GM10266 (cell line): ENCODE data around the gene PILRA.

ENCODE experiments used
- DNase-seq: peaks from one replicate; pipeline ENCODE4 v3.0.0; 2012; ENCODE audit errors: extremely low spot score
- TF ChIP-seq, protein P1 (sequence below): IDR thresholded peaks from 2 replicates; pipeline ENCODE4 v1.5.1; 2012; ENCODE audit warnings: mild to moderate bottlenecking, low read depth; ENCODE audit not compliant: control insufficient read depth, insufficient read depth; ENCODE audit errors: missing control alignments

The PILRA gene

DNA sequence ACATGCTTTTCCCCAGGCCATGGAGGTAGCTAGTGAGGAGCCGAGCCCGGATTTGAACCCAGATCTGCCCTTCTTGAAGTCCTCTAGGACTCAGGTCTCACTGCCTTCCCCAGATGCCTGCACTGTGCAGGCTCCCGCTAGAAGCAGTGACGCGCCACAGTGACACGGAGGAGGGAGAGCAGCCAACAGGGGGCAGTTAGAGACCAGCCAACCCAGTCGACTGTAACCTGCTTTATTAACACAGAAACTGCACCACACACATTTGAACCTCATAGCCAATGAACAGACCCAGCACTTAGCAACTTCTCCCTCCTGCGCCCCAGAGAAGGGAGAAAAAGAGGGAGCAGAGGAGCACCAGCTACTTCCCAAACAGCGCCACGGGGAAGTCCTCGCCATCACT lies 27.4 kb downstream of the PILRA start:
- TF ChIP-seq, protein P1, sequence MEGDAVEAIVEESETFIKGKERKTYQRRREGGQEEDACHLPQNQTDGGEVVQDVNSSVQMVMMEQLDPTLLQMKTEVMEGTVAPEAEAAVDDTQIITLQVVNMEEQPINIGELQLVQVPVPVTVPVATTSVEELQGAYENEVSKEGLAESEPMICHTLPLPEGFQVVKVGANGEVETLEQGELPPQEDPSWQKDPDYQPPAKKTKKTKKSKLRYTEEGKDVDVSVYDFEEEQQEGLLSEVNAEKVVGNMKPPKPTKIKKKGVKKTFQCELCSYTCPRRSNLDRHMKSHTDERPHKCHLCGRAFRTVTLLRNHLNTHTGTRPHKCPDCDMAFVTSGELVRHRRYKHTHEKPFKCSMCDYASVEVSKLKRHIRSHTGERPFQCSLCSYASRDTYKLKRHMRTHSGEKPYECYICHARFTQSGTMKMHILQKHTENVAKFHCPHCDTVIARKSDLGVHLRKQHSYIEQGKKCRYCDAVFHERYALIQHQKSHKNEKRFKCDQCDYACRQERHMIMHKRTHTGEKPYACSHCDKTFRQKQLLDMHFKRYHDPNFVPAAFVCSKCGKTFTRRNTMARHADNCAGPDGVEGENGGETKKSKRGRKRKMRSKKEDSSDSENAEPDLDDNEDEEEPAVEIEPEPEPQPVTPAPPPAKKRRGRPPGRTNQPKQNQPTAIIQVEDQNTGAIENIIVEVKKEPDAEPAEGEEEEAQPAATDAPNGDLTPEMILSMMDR = no peak
- DNase-seq = no peak

DNA sequence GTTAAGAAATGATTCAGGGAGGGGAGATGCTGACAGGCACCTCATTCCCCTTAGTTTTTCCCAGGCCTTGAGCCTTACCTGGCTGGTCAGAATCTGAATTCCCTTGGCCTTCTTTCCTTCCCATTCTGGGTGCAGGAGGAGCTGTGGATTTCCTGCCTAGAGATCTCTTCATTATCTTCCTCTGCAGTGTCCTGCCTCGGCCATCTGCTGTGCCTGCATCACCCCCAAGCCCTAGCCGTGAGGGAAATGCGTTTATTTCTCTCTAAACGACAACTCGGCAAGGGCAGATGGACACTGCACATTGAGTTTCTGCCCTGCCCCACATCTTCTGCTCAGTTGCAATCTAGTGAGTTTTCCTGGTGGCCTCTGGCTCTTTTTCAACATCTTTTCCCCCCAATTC lies 28.5 kb downstream of the PILRA start:
- TF ChIP-seq, protein P1 = no peak

DNA sequence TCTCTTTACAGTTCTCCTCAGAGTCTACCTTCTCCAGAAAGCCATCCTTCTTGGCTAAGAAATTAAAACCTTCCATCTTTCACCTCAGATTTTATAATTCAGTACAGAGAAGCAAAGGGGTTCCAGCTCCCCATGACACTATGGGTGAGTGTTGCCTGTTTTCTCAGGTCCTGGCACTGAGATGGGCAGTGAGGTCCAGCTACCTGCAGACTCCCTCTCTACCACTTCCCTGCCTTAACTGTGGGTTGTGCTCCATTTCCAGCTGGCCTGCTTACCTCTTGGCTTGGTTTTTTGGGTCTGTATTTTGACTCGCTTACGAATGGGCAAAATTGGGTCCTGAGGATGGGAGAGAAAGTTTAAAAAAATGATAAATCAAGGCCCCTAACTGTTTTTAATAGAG lies 29.0 kb downstream of the PILRA start:
- TF ChIP-seq, protein P1 = no peak

More for the DNA sequence above, 28.5 kb downstream of the PILRA start:
- no peak for DNase-seq

DNA sequence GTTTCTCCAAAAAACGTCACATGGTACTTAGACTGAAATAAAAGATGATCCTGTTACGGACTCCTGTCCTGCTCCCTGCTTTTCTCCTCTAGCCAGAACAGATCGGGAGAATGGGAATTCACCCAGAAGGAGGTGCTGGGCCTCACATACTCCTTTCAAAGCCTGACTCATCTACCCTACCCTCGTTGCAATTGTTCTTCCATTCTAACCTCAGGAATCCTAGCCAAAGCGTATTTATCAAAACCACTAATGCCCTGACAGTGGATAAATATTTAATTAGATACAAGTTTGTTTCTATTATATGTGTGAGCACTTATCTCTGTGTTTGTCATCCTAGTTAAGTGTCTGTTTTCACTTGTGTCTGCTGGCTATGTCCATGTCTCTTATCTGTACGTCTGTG lies 33.5 kb downstream of the PILRA start:
- DNase-seq = no peak
- TF ChIP-seq, protein P1 = no peak

More for the DNA sequence above, 29.0 kb downstream of the PILRA start:
- no peak for DNase-seq

DNA sequence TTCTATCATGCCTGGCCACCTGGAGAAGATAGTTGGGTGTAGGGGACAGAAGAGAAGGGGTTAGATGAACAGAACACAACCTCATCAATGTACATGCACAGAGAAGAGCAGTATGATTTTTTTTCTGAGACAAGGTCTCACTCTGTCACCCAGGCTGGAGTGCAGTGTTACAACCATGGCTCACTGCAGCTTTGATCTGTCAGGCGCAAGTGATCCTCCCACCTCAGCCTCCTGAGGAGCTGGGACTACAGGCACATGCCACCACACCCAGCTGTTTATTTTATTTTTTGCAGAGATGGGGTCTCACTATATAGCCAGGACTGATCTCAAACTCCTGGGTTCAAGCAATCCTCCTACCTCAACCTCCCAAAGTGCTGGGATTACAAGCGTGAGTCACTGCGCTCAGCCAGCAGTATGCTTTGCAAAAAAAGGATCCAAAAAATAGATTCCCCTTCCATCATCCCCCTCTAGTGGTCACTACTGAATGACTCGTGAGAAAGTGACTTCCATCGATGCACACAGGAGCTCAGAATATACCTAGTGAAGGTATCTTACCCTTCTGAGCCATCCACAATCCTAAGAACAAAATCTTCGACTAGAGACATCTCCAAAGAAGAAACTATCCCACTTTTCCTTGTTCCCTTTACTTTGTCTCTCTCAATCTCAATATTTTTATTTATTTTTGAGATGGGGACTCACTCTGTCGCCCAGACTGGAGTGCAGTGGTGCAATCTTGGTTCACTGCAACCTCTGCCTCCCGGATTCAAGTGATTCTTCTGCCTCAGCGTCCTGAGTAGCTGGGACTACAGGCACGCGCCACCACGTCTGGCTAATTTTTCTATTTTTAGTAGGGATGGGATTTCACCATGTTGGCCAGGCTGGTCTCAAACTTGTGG lies 34.2 kb downstream of the PILRA start:
- TF ChIP-seq, protein P1 = peak; percentile 71
- DNase-seq = peak; percentile 59

DNA sequence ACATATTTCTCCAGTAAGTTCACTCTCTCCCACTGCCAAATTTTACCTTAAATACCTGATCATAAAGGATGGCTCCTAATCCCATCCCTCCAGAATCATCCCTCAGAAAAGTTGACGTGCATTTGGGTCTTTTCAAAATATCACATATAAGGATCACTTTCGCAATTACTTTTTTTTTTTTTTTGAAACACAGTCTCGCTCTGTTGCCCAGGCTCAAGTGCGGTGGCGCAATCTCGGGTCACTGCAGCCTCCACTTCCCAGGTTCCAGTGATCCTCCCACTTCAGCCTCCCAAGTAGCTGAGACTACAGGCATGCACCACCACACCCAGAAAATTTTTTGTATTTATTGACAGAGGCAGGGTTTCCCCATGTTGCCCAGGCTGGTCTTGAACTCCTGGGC lies 37.8 kb downstream of the PILRA start:
- DNase-seq = no peak
- TF ChIP-seq, protein P1 = no peak

DNA sequence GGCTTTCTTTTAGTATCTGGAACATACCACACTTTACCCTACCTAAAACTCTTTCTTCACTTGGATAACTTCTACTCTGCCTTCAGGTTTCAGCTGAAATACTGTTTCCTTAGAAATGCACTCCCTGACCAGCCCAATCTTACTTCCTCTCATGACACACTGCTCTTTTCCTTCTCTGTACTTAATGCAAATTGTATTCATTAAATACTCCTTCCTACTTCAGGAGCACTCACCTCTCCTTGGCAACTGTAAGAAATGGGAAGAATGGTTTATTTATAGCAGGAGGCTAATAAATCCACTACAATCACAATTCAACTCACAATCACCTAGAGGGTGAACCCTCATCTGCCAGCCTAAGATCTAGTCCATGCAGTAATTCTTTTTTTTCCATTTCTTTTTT lies 40.1 kb downstream of the PILRA start:
- TF ChIP-seq, protein P1 = no peak
- DNase-seq = no peak
